Stomach (tissue), 4 donors: ENCODE measurements around the gene CEP85L.

ENCODE experiments used
- POLR2A ChIP-seq, 4 donors: fragments of 450-650 bp; IDR thresholded peaks; one replicate each; pipeline ENCODE4 v1.6.1; 2016; ENCODE audit warnings: antibody characterized with exemption in 4 of 4, control low read depth in 2 of 4, mild to moderate bottlenecking in 1 of 4, moderate library complexity in 1 of 4
- TF ChIP-seq, protein P1 (sequence below), 7 experiments: fragments of 450-650 bp in 4 of 7; fragments of 200-600 bp in 3 of 7; sonication (generic) in 3 of 7; IDR thresholded peaks; one replicate each; pipeline ENCODE4 v1.5.1; 2016 to 2019; ENCODE audit warnings: antibody characterized with exemption in 7 of 7, control low read depth in 2 of 7, mild to moderate bottlenecking in 1 of 7

DNA sequence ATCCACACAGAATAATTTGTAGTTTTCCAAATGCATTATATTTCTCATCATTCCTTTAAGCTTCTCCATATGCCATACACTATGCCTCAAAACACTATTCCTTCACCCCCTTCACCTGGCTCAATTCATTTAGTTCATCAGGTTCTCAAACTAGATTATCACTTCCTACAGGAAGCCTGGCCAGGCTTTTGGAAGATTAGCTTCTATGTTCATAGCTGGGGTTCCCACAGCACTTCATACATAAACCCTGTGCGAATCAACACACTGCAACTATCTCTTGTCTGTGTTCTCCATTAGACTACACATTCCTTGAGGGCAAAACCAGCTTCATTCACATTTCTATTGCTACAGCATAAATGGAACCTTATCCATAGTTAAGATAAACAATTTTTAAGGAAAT is 143.8 kb downstream of the CEP85L start:
- no peak for TF ChIP-seq POLR2A (IDR thresholded peaks at IDR 0.05)
- TF ChIP-seq, protein P1, sequence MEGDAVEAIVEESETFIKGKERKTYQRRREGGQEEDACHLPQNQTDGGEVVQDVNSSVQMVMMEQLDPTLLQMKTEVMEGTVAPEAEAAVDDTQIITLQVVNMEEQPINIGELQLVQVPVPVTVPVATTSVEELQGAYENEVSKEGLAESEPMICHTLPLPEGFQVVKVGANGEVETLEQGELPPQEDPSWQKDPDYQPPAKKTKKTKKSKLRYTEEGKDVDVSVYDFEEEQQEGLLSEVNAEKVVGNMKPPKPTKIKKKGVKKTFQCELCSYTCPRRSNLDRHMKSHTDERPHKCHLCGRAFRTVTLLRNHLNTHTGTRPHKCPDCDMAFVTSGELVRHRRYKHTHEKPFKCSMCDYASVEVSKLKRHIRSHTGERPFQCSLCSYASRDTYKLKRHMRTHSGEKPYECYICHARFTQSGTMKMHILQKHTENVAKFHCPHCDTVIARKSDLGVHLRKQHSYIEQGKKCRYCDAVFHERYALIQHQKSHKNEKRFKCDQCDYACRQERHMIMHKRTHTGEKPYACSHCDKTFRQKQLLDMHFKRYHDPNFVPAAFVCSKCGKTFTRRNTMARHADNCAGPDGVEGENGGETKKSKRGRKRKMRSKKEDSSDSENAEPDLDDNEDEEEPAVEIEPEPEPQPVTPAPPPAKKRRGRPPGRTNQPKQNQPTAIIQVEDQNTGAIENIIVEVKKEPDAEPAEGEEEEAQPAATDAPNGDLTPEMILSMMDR (IDR thresholded peaks at IDR 0.05), result no peak
